ENCODE results near the gene FADS2.

Gene FADS2

DNA sequence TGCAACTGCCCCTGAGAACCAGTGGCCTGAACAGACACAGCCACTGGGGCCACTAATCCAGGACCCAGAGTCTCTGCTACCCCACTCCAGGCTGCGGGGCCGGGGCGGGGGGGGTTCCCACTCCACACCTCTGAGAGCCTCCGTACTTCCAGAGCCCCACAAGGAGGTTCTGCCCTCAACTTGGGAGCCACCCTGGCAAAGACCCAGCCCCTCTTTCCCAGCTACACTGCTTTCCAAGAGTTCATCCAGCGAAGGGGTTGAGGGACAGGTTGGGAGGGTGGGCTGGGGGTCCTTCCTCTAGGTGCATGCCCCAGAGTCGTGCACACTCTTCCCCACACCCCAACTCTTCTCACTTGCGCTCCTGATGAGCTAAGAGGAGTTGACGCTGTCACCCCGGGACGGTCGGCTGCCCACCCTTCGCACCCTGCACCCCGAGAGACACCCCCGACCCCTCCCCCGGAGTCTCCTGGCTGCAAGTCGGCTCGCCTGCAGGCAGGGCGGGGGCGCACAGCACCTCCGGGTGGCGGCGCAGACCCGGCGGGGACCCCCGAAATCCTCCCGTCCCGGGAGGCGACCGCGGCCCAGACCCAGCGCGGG, 88.7 kb downstream of the FADS2 start:
- TF ChIP-seq, protein P1, sequence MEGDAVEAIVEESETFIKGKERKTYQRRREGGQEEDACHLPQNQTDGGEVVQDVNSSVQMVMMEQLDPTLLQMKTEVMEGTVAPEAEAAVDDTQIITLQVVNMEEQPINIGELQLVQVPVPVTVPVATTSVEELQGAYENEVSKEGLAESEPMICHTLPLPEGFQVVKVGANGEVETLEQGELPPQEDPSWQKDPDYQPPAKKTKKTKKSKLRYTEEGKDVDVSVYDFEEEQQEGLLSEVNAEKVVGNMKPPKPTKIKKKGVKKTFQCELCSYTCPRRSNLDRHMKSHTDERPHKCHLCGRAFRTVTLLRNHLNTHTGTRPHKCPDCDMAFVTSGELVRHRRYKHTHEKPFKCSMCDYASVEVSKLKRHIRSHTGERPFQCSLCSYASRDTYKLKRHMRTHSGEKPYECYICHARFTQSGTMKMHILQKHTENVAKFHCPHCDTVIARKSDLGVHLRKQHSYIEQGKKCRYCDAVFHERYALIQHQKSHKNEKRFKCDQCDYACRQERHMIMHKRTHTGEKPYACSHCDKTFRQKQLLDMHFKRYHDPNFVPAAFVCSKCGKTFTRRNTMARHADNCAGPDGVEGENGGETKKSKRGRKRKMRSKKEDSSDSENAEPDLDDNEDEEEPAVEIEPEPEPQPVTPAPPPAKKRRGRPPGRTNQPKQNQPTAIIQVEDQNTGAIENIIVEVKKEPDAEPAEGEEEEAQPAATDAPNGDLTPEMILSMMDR (IDR thresholded peaks at IDR 0.05): no peak
